ENCODE measurements around the gene THOP1. TPM values are rescaled to one million over a fixed set of nuclear protein-coding genes. Genes with fewer than 3 reads are reported as not detected.

Gene THOP1
- total RNA-seq, 1 experiment from 2014 or later: 85.9 TPM

GRCh38 chr19:2847507-2847906 lies 62.2 kb downstream of the THOP1 start:
- Mint-ChIP-seq H3K27me3 (ENCODE audit: unreplicated experiment) (no peaks in the 10 kb centered on the region), H3K9me3 (ENCODE audit: low read depth, unreplicated experiment) (peaks cover 6% of the 10 kb centered on the region), H3K4me1 (ENCODE audit: low read depth, unreplicated experiment) (peaks cover 3% of the 10 kb centered on the region), H3K4me3 (ENCODE audit: low read depth, unreplicated experiment) (no peak overlapping the region), H3K36me3 (ENCODE audit: insufficient read depth, unreplicated experiment) (peaks cover 28% of the 10 kb centered on the region), H3K27ac (ENCODE audit: unreplicated experiment) (no peak overlapping the region)
- BruUV-seq (replicated peaks): no TSS peak
- DNase-seq: no peak
- intact Hi-C loops (cut with micrococcal nuclease; ENCODE audit: unreplicated experiment): no loop called here
- CTCF ChIA-PET: no interaction called here
- no peak for TF ChIP-seq CTCF (IDR thresholded peaks at IDR 0.05; ENCODE audit: unreplicated experiment)

- peaks cover 6% of the 10 kb centered on the region for H3K9me3 Mint-ChIP-seq (ENCODE audit: low read depth, unreplicated experiment)
- no TSS peak for BruUV-seq (replicated peaks)
These were observed 63.3 kb downstream of the THOP1 start for GRCh38 chr19:2848616-2849015.

GRCh38 chr19:2850256-2850925 lies 65.1 kb downstream of the THOP1 start:
- Mint-ChIP-seq H3K9me3 (ENCODE audit: low read depth, unreplicated experiment) (peaks cover 6% of the 10 kb centered on the region), H3K36me3 (ENCODE audit: insufficient read depth, unreplicated experiment) (peaks cover 24% of the 10 kb centered on the region), H3K27me3 (ENCODE audit: unreplicated experiment) (no peaks in the 10 kb centered on the region), H3K4me1 (ENCODE audit: low read depth, unreplicated experiment) (no peaks in the 10 kb centered on the region), H3K27ac (ENCODE audit: unreplicated experiment) (no peak overlapping the region), H3K4me3 (ENCODE audit: low read depth, unreplicated experiment) (no peak overlapping the region)
- intact Hi-C loops (cut with micrococcal nuclease; ENCODE audit: unreplicated experiment): no loop called here
- TF ChIP-seq CTCF (IDR thresholded peaks at IDR 0.05; ENCODE audit: unreplicated experiment): no peak
- no peak for DNase-seq
- CTCF ChIA-PET: interaction anchor here (0.8 kb wide), 1 partner anchor 9 kb away, joined by 3 read pairs; the partner anchor contains the start of gene ZNF555
- no TSS peak for BruUV-seq (replicated peaks)

More at GRCh38 chr19:2848616-2849015, 63.3 kb downstream of the THOP1 start:
- Mint-ChIP-seq H3K4me3 (ENCODE audit: low read depth, unreplicated experiment) (no peak overlapping the region), H3K4me1 (ENCODE audit: low read depth, unreplicated experiment) (no peaks in the 10 kb centered on the region), H3K27ac (ENCODE audit: unreplicated experiment) (no peak overlapping the region), H3K27me3 (ENCODE audit: unreplicated experiment) (no peaks in the 10 kb centered on the region), H3K36me3 (ENCODE audit: insufficient read depth, unreplicated experiment) (peaks cover 24% of the 10 kb centered on the region)
- no peak for TF ChIP-seq CTCF (IDR thresholded peaks at IDR 0.05; ENCODE audit: unreplicated experiment)
- intact Hi-C loops (cut with micrococcal nuclease; ENCODE audit: unreplicated experiment): no loop called here
- CTCF ChIA-PET: no interaction called here
- no peak for DNase-seq

- intact Hi-C loops (cut with micrococcal nuclease; ENCODE audit: unreplicated experiment): no loop called here
- peaks cover 24% of the 10 kb centered on the region for H3K36me3 Mint-ChIP-seq (ENCODE audit: insufficient read depth, unreplicated experiment)
- no peak overlapping the region for H3K27ac Mint-ChIP-seq (ENCODE audit: unreplicated experiment)
- CTCF ChIA-PET: no interaction called here
- no peaks in the 10 kb centered on the region for H3K27me3 Mint-ChIP-seq (ENCODE audit: unreplicated experiment)
- H3K9me3 Mint-ChIP-seq (ENCODE audit: low read depth, unreplicated experiment): peaks cover 9% of the 10 kb centered on the region
- H3K4me1 Mint-ChIP-seq (ENCODE audit: low read depth, unreplicated experiment): no peaks in the 10 kb centered on the region
- no peak for DNase-seq
- BruUV-seq (replicated peaks): no TSS peak
- TF ChIP-seq CTCF (IDR thresholded peaks at IDR 0.05; ENCODE audit: unreplicated experiment): no peak
- H3K4me3 Mint-ChIP-seq (ENCODE audit: low read depth, unreplicated experiment): no peak overlapping the region
These were observed 67.3 kb downstream of the THOP1 start for GRCh38 chr19:2852598-2852997.
